NCI-H2107 treated with DMSO at 0.1 percent for 48 hours (cell line): Measurements from ENCODE around the gene FEZ2.

Experiments
- DNase-seq: peaks from one replicate; lab custom pipeline; 2025; ENCODE audit not compliant: unreplicated experiment; lab: John Stamatoyannopoulos, UW

FEZ2 gene

GRCh38 chr2:36587556-36587955 is 10.4 kb downstream of the FEZ2 start:
- DNase-seq = no peak

GRCh38 chr2:36587101-36587500 is 10.9 kb downstream of the FEZ2 start:
- no peak for DNase-seq

GRCh38 chr2:36586672-36587071 is 11.3 kb downstream of the FEZ2 start:
- no peak for DNase-seq

GRCh38 chr2:36584148-36584794 is 13.7 kb downstream of the FEZ2 start:
- no peak for DNase-seq

GRCh38 chr2:36582951-36583350 is 15.0 kb downstream of the FEZ2 start:
- DNase-seq = no peak

- no peak for DNase-seq
Observed at GRCh38 chr2:36582538-36582937, 15.4 kb downstream of the FEZ2 start.

- no peak for DNase-seq
Observed at GRCh38 chr2:36579297-36579664, 18.7 kb downstream of the FEZ2 start.

- DNase-seq = no peak
Observed at GRCh38 chr2:36578343-36579296, 19.3 kb downstream of the FEZ2 start.

GRCh38 chr2:36577884-36578283 is 20.1 kb downstream of the FEZ2 start:
- DNase-seq = no peak

GRCh38 chr2:36574560-36574959 is 23.4 kb downstream of the FEZ2 start:
- DNase-seq = no peak

GRCh38 chr2:36573165-36573564 is 24.8 kb downstream of the FEZ2 start:
- no peak for DNase-seq

- no peak for DNase-seq
Observed at GRCh38 chr2:36572719-36573059, 25.3 kb downstream of the FEZ2 start.

- no peak for DNase-seq
Observed at GRCh38 chr2:36572054-36572718, 25.8 kb downstream of the FEZ2 start.

GRCh38 chr2:36570416-36570815 is 27.6 kb downstream of the FEZ2 start:
- no peak for DNase-seq

- no peak for DNase-seq
Observed at GRCh38 chr2:36569267-36569856, 28.6 kb downstream of the FEZ2 start.

- DNase-seq = no peak
Observed at GRCh38 chr2:36568516-36569246, 29.3 kb downstream of the FEZ2 start.

GRCh38 chr2:36567711-36568408 is 30.1 kb downstream of the FEZ2 start:
- no peak for DNase-seq

- no peak for DNase-seq
Observed at GRCh38 chr2:36566887-36567286, 31.1 kb downstream of the FEZ2 start.

GRCh38 chr2:36565712-36566111 is 32.3 kb downstream of the FEZ2 start:
- no peak for DNase-seq

GRCh38 chr2:36564377-36564930 is 33.5 kb downstream of the FEZ2 start:
- no peak for DNase-seq
